HG02938 (cell line): Measurements from ENCODE around the gene MAP2K7.

Experiments
- ATAC-seq: cut with Tn5 transposase; IDR thresholded peaks from one replicate; pipeline ENCODE4 v1.9.1; 2021; ENCODE audit warnings: mild to moderate bottlenecking, moderate library complexity; ENCODE audit not compliant: unreplicated experiment

Gene MAP2K7

GRCh38 chr19:7866399-7867091 lies 37.1 kb upstream of the MAP2K7 start:
- no peak for ATAC-seq

GRCh38 chr19:7867092-7867844 lies 36.4 kb upstream of the MAP2K7 start:
- ATAC-seq = no peak

- ATAC-seq = no peak
Observed at GRCh38 chr19:7868326-7868670, 35.4 kb upstream of the MAP2K7 start.

GRCh38 chr19:7868671-7869452 lies 34.8 kb upstream of the MAP2K7 start:
- peak; percentile 54 for ATAC-seq

GRCh38 chr19:7869453-7869909 lies 34.2 kb upstream of the MAP2K7 start:
- peak; percentile 41 for ATAC-seq

- no peak for ATAC-seq
Observed at GRCh38 chr19:7869910-7870511, 33.7 kb upstream of the MAP2K7 start.

GRCh38 chr19:7870571-7871436 lies 32.9 kb upstream of the MAP2K7 start:
- no peak for ATAC-seq

- ATAC-seq = no peak
Observed at GRCh38 chr19:7871437-7872305, 32.0 kb upstream of the MAP2K7 start.

- ATAC-seq = no peak
Observed at GRCh38 chr19:7872306-7873204, 31.1 kb upstream of the MAP2K7 start.

GRCh38 chr19:7873304-7874075 lies 30.2 kb upstream of the MAP2K7 start:
- no peak for ATAC-seq

- no peak for ATAC-seq
Observed at GRCh38 chr19:7874076-7874896, 29.4 kb upstream of the MAP2K7 start, which contains the start of gene PRR36. Gene PRR36, minus strand, starts transcription at chr19:7874390. Its CDS starts 701 bp downstream, at chr19:7873689.

GRCh38 chr19:7874897-7875273 lies 28.8 kb upstream of the MAP2K7 start:
- ATAC-seq = no peak

- ATAC-seq = no peak
Observed at GRCh38 chr19:7877249-7877836, 26.3 kb upstream of the MAP2K7 start.

- no peak for ATAC-seq
Observed at GRCh38 chr19:7879111-7879807, 24.4 kb upstream of the MAP2K7 start.

GRCh38 chr19:7879836-7880235 lies 23.8 kb upstream of the MAP2K7 start:
- no peak for ATAC-seq

GRCh38 chr19:7881910-7882309 lies 21.8 kb upstream of the MAP2K7 start:
- no peak for ATAC-seq
